Thyroid gland (tissue), 4 donors: ENCODE results near the gene CCNQ. TPM values are rescaled to one million over a fixed set of nuclear protein-coding genes. Genes with fewer than 3 reads are reported as not detected.

Experiments
- DNase-seq, 2 donors: peaks; one replicate each; pipeline ENCODE4 v3.0.0-alpha.2; 2019
- H3K27ac ChIP-seq, 3 donors: fragments of 200-600 bp; sonication (generic); 1 replicate in 2 of 3; 2 replicates in 1 of 3; pipeline ENCODE4 v1.5.1; 2016 to 2019; ENCODE audit warnings: mild to moderate bottlenecking in 1 of 3, moderate library complexity in 1 of 3
- H3K27me3 ChIP-seq: fragments of 200-600 bp; sonication (generic); one replicate; pipeline ENCODE4 v1.5.1; 2019
- H3K36me3 ChIP-seq, 2 donors: fragments of 200-600 bp; sonication (generic); one replicate each; pipeline ENCODE4 v1.5.1; 2016 to 2019
- H3K4me1 ChIP-seq, 2 donors: fragments of 200-600 bp; sonication (generic); one replicate each; pipeline ENCODE4 v1.5.1; 2017 to 2019
- H3K4me3 ChIP-seq, 3 donors: fragments of 200-600 bp; sonication (generic); replicated peaks in 1 of 3; 1 replicate in 2 of 3; 2 replicates in 1 of 3; pipeline ENCODE4 v1.5.1; 2016; ENCODE audit warnings: mild to moderate bottlenecking in 1 of 3
- H3K9me3 ChIP-seq: fragments of 200-600 bp; sonication (generic); one replicate; pipeline ENCODE4 v1.5.1; 2017
- POLR2A ChIP-seq, 2 donors: fragments of 450-650 bp; IDR thresholded peaks; one replicate each; pipeline ENCODE4 v1.6.1; 2017; ENCODE audit warnings: antibody characterized with exemption in 2 of 2, mild to moderate bottlenecking in 2 of 2, moderate library complexity in 1 of 2
- WGBS, 2 donors: methylation state at CpG; one replicate each; pipeline ENCODE4 v1.1.5; 2017; 5-methylcytosine and 5-hydroxymethylcytosine counted together
- intact Hi-C: fragments of 100-400 bp; cut with DNase I; formaldehyde crosslinking; loops from one replicate; pipeline ENCODE4 v1.15.1; 2023
- total RNA-seq, 4 donors: library from RNA; depleted of rRNA; stranded (reverse); fragments of >200 nt; gene quantifications; one replicate each; pipeline ENCODE4 v1.2.3, GENCODE V29; 2016
- TF ChIP-seq, protein P1 (sequence below), 6 experiments: fragments of 200-600 bp in 3 of 6; fragments of 450-650 bp in 3 of 6; sonication (generic) in 3 of 6; IDR thresholded peaks; one replicate each; pipeline ENCODE4 v1.5.1; 2016 to 2019; ENCODE audit warnings: antibody characterized with exemption in 6 of 6, mild to moderate bottlenecking in 2 of 6, inconsistent platforms in 1 of 6, moderate library complexity in 1 of 6

CCNQ gene
- total RNA-seq, 4 donors from 2014 or later, result 22.0 to 43.3 (median 33.0) TPM

DNA sequence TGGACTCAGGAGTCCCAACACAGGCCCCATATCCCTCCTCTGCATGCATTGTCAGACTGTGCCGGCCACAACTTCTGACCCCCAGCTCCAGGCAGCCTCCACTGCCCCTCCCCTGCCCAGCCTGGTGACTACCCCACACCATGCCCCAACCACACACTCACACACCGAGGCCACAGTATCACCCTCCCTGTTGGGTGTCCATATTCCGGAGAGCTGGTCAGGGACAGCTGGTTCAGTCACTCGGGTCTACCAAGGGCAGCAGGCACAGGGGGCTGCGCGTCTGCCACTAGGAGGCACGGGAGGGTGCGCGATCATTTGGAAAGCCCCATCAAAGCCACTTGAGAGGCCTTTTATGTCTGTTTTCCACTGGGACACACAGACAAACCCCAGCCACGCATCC lies 26.3 kb downstream of the CCNQ start:
- Histone ChIP-seq H3K4me1 (no peaks in the 10 kb centered on the region), H3K9me3 (no peaks in the 10 kb centered on the region), H3K4me3 (no peak overlapping the region), H3K36me3 (no peaks in the 10 kb centered on the region), H3K27ac (no peak overlapping the region), H3K27me3 (no peaks in the 10 kb centered on the region)
- intact Hi-C loops, result no loop called here
- no peak for TF ChIP-seq POLR2A (IDR thresholded peaks at IDR 0.05)
- TF ChIP-seq, protein P1, sequence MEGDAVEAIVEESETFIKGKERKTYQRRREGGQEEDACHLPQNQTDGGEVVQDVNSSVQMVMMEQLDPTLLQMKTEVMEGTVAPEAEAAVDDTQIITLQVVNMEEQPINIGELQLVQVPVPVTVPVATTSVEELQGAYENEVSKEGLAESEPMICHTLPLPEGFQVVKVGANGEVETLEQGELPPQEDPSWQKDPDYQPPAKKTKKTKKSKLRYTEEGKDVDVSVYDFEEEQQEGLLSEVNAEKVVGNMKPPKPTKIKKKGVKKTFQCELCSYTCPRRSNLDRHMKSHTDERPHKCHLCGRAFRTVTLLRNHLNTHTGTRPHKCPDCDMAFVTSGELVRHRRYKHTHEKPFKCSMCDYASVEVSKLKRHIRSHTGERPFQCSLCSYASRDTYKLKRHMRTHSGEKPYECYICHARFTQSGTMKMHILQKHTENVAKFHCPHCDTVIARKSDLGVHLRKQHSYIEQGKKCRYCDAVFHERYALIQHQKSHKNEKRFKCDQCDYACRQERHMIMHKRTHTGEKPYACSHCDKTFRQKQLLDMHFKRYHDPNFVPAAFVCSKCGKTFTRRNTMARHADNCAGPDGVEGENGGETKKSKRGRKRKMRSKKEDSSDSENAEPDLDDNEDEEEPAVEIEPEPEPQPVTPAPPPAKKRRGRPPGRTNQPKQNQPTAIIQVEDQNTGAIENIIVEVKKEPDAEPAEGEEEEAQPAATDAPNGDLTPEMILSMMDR (IDR thresholded peaks at IDR 0.05), result no peak
- WGBS, 2 donors, result 85% methylated on average over 3 of the region's 10 CpGs; no CpG with 5 or more reads in 1 of the 2 donors
- DNase-seq, result no peak

DNA sequence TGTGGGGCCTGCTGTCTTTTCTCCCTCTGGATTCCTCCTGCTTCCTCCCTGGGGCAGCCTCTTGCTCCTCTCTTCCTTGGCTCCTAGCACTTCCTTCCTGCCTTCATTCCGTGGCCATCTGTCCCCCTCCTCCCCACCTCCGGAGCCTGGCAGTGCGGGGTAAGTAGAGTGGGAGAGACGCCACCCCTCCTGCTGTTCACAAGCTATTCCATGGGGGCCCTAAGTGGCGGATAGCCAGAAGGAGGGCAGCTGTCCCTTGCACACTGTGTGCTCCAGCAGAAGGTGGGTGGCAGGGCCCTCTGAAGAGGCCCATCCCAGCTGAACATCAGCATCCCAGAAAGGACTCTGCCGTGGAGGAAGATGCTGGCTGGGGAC lies 27.4 kb downstream of the CCNQ start:
- Histone ChIP-seq H3K36me3 (no peaks in the 10 kb centered on the region), H3K27me3 (no peaks in the 10 kb centered on the region), H3K27ac (no peak overlapping the region), H3K4me1 (no peaks in the 10 kb centered on the region), H3K4me3 (no peak overlapping the region), H3K9me3 (no peaks in the 10 kb centered on the region)
- no peak for DNase-seq
- intact Hi-C loops, result no loop called here
- 56 to 72% methylated on average over 3 to 4 of the region's 6 CpGs for WGBS, 2 donors
- no peak for TF ChIP-seq POLR2A (IDR thresholded peaks at IDR 0.05)

DNA sequence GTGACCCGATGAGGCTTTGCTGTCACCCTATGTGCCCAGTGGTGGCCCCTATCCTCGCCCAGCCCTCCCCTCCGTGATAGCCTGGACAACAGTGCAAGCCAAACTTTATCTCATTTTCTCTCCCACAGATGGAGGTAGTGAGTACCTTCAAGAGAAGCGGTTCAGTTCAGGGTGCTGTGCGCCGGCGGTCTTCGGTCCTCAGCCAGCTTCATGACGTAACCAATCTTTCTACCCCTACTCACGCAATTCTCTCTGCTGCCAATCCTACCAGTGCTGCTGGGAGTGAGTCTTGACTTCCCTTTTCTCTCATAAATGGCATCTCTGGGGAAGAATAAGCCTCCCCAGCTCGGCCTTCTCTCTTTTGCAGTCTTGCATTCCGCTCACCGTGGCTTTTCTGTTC lies 29.5 kb downstream of the CCNQ start:
- no peak for TF ChIP-seq POLR2A (IDR thresholded peaks at IDR 0.05)
- TF ChIP-seq, protein P1 (IDR thresholded peaks at IDR 0.05), result no peak
- no peaks in the 10 kb centered on the region for H3K4me1 ChIP-seq
- no peaks in the 10 kb centered on the region for H3K27me3 ChIP-seq
- no peaks in the 10 kb centered on the region for H3K9me3 ChIP-seq
- no peak overlapping the region for H3K4me3 ChIP-seq
- no peak for DNase-seq
- intact Hi-C loops, result no loop called here
- no peaks in the 10 kb centered on the region for H3K36me3 ChIP-seq
- 91 to 92% methylated on average over 11 to 13 of the region's 13 CpGs for WGBS, 2 donors
- no peak overlapping the region for H3K27ac ChIP-seq

DNA sequence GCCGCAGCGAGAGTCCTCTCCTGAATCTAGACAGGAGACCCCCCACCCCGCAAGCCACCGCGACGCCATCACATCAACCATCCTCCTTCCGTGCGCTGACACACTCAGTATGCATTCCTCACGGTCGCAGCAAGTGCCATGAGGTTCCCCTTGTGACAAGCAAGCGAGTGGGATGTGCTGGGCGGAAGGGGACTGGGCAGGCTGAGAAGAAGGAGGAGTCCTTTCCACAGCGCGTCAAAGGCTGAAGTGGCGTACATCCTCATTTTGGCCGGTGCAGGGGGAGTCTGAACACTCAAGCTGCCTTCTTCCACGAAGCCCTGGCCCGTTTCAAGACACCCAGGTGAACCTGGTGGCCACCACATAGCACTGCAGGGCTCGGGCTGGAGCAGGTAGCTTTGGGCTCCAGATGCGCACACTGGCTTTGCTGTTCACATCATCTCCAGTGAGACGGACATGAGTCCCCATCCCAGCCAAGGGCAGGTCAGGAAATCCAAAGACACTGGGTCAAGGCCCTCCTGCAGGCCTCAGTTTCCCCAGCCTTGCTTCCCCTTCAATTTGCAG lies 30.4 kb downstream of the CCNQ start:
- intact Hi-C loops, result no loop called here
- no peaks in the 10 kb centered on the region for H3K36me3 ChIP-seq
- no peaks in the 10 kb centered on the region for H3K9me3 ChIP-seq
- no peak overlapping the region for H3K4me3 ChIP-seq
- no peak overlapping the region for H3K27ac ChIP-seq
- no peak for DNase-seq
- TF ChIP-seq, protein P1 (IDR thresholded peaks at IDR 0.05), result no peak
- no peak for TF ChIP-seq POLR2A (IDR thresholded peaks at IDR 0.05)
- no peaks in the 10 kb centered on the region for H3K4me1 ChIP-seq
- H3K27me3 ChIP-seq, result no peaks in the 10 kb centered on the region
- 79 to 84% methylated on average over 16 to 18 of the region's 21 CpGs for WGBS, 2 donors

DNA sequence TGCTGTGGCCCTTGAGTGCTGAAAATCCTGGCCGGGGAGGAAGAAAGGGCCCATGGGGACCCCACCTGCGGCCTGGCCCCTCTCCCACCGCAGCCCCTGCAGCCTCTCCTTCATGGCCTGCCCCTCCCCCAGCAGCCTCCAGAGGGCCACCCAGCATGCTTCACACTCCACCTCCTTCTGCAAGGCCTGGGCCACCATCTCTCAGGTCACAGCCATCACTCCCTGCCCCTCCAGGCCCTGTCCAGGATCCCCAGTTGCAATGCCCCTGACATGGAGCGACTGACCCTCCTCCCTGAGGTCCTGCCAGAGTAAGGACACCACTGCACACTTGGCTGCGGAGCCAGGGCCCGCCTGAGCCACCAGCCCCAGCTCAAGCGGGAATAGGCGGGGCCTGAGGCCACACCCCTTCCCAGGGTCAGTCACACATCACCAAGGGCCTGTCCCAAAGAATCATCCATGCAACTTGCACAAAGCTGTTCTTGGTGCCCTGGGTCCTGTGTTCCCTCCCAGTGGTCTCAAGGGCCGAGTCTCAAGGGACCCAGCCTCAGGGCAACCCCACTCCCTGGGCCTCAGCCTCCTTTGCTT lies 32.9 kb downstream of the CCNQ start:
- Histone ChIP-seq H3K36me3 (no peaks in the 10 kb centered on the region), H3K4me3 (no peak overlapping the region), H3K4me1 (no peaks in the 10 kb centered on the region), H3K27ac (no peak overlapping the region), H3K27me3 (no peaks in the 10 kb centered on the region), H3K9me3 (no peaks in the 10 kb centered on the region)
- 80% methylated on average over 2 of the region's 9 CpGs; no CpG with 5 or more reads in 1 of the 2 donors for WGBS, 2 donors
- TF ChIP-seq, protein P1 (IDR thresholded peaks at IDR 0.05), result no peak
- TF ChIP-seq POLR2A (IDR thresholded peaks at IDR 0.05), result no peak
- intact Hi-C loops, result no loop called here
- DNase-seq, result no peak
